NCI-H1436 (cell line): ENCODE data around the gene SF3B6.
"Not testable (repeated sequence)": the region's sequence is repeated elsewhere in the genome, so short reads cannot be mapped to it uniquely, and the experiment has no call there.

Source experiments
- DNase-seq: peaks from one replicate; lab custom pipeline; 2025; lab: John Stamatoyannopoulos, UW

The SF3B6 gene

GRCh38 chr2:24093270-24093669, 17.1 kb upstream of the SF3B6 start:
- not testable (repeated sequence) for DNase-seq

GRCh38 chr2:24088821-24089359, 12.8 kb upstream of the SF3B6 start:
- no peak for DNase-seq

- no peak for DNase-seq
Measured at GRCh38 chr2:24087032-24087431, 10.9 kb upstream of the SF3B6 start.

- no peak for DNase-seq
Measured at GRCh38 chr2:24086241-24086640, 10.1 kb upstream of the SF3B6 start.

GRCh38 chr2:24085200-24085489, 9.0 kb upstream of the SF3B6 start:
- no peak for DNase-seq

GRCh38 chr2:24084386-24085199, 8.5 kb upstream of the SF3B6 start, which contains the start of gene TP53I3:
TSS of gene TP53I3 (minus strand) at chr2:24084834. CDS start at chr2:24084326, 508 bp downstream.
- peak; percentile 66 for DNase-seq

- DNase-seq = peak; percentile 65
Measured at GRCh38 chr2:24083567-24084385, 7.7 kb upstream of the SF3B6 start.

GRCh38 chr2:24082787-24083566, 6.9 kb upstream of the SF3B6 start:
- no peak for DNase-seq

- no peak for DNase-seq
Measured at GRCh38 chr2:24080701-24081100, 4.6 kb upstream of the SF3B6 start.

- DNase-seq = no peak
Measured at GRCh38 chr2:24077879-24078278, 1.8 kb upstream of the SF3B6 start.

- no peak for DNase-seq
Measured at GRCh38 chr2:24077535-24077877, 1.4 kb upstream of the SF3B6 start.

- DNase-seq = no peak
Measured at GRCh38 chr2:24076849-24077534, 866 bp upstream of the SF3B6 start.

GRCh38 chr2:24075259-24075658, 867 bp downstream of the SF3B6 start:
- DNase-seq = no peak

- DNase-seq = no peak
Measured at GRCh38 chr2:24073816-24074215, 2.3 kb downstream of the SF3B6 start.

GRCh38 chr2:24072259-24072658, 3.9 kb downstream of the SF3B6 start:
- DNase-seq = no peak

- no peak for DNase-seq
Measured at GRCh38 chr2:24065341-24065740, 10.8 kb downstream of the SF3B6 start.

GRCh38 chr2:24058564-24059271, 17.4 kb downstream of the SF3B6 start:
- DNase-seq = no peak

GRCh38 chr2:24055750-24056149, 20.4 kb downstream of the SF3B6 start:
- DNase-seq = no peak

GRCh38 chr2:24054366-24055010, 21.6 kb downstream of the SF3B6 start:
- DNase-seq = no peak

GRCh38 chr2:24052951-24053350, 23.2 kb downstream of the SF3B6 start:
- no peak for DNase-seq

GRCh38 chr2:24051833-24052232, 24.3 kb downstream of the SF3B6 start:
- DNase-seq = no peak
